GM23248 (cell line): ENCODE data around the gene SMG9. TPM values are rescaled to one million over a fixed set of nuclear protein-coding genes. Genes with fewer than 3 reads are reported as not detected.
"Not testable (repeated sequence)": the region's sequence is repeated elsewhere in the genome, so short reads cannot be mapped to it uniquely, and the experiment has no call there.

Experiments
- DNase-seq: peaks from one replicate; pipeline ENCODE4 v3.0.0-alpha.2; 2015
- H2AFZ ChIP-seq: fragments of 200-600 bp; sonication (generic); 2 replicates; pipeline ENCODE4 v1.6.1; 2016; ENCODE audit warnings: antibody characterized with exemption
- H3F3A ChIP-seq: fragments of 200-600 bp; sonication (generic); 2 replicates; pipeline ENCODE4 v1.6.1; 2016; ENCODE audit warnings: mild to moderate bottlenecking, antibody characterized with exemption, mixed run types; ENCODE audit not compliant: insufficient read depth
- H3K27ac ChIP-seq: fragments of 200-600 bp; sonication (generic); 2 replicates; pipeline ENCODE4 v1.5.1; 2016; ENCODE audit warnings: mild to moderate bottlenecking
- H3K27me3 ChIP-seq: fragments of 200-600 bp; sonication (generic); replicated peaks from 2 replicates; pipeline ENCODE4 v1.6.1; 2016; ENCODE audit warnings: mild to moderate bottlenecking; ENCODE audit not compliant: insufficient read depth
- H3K36me3 ChIP-seq: fragments of 200-600 bp; sonication (generic); 2 replicates; pipeline ENCODE4 v1.6.1; 2016; ENCODE audit warnings: low read depth, mild to moderate bottlenecking
- H3K4me1 ChIP-seq: fragments of 200-600 bp; sonication (generic); 2 replicates; pipeline ENCODE4 v1.6.1; 2016; ENCODE audit warnings: mild to moderate bottlenecking; ENCODE audit not compliant: insufficient read depth
- H3K4me2 ChIP-seq: fragments of 200-600 bp; sonication (generic); one replicate; pipeline ENCODE4 v1.6.1; 2016; ENCODE audit warnings: mild to moderate bottlenecking; ENCODE audit not compliant: unreplicated experiment
- H3K4me3 ChIP-seq: fragments of 200-600 bp; sonication (generic); 2 replicates; pipeline ENCODE4 v1.5.1; 2016; ENCODE audit warnings: mild to moderate bottlenecking
- H3K79me2 ChIP-seq: fragments of 200-600 bp; sonication (generic); 2 replicates; pipeline ENCODE4 v1.6.1; 2016; ENCODE audit warnings: mild to moderate bottlenecking; ENCODE audit not compliant: insufficient read depth
- H3K9ac ChIP-seq: fragments of 200-600 bp; sonication (generic); 2 replicates; pipeline ENCODE4 v1.6.1; 2016; ENCODE audit warnings: mild to moderate bottlenecking
- H3K9me2 ChIP-seq: fragments of 200-600 bp; sonication (generic); 2 replicates; pipeline ENCODE4 v1.6.1; 2016; ENCODE audit warnings: mixed run types, mild to moderate bottlenecking, moderate library complexity; ENCODE audit not compliant: insufficient read depth
- H3K9me3 ChIP-seq: fragments of 200-600 bp; sonication (generic); one replicate; pipeline ENCODE4 v1.6.1; 2017; ENCODE audit warnings: low read depth
- H4K20me1 ChIP-seq: fragments of 200-600 bp; sonication (generic); 2 replicates; pipeline ENCODE4 v1.6.0; 2016; ENCODE audit not compliant: insufficient read depth
- EZH2 ChIP-seq: fragments of 200-600 bp; sonication (generic); IDR thresholded peaks from 2 replicates; pipeline ENCODE4 v1.6.1; 2018; ENCODE audit warnings: antibody characterized with exemption, mild to moderate bottlenecking; ENCODE audit not compliant: insufficient read depth, poor library complexity, severe bottlenecking
- EZH2phosphoT487 ChIP-seq: fragments of 200-600 bp; sonication (generic); IDR thresholded peaks from 2 replicates; pipeline ENCODE4 v1.6.1; 2018; ENCODE audit warnings: antibody characterized with exemption, moderate library complexity, mild to moderate bottlenecking, low read depth; ENCODE audit not compliant: insufficient read depth
- WGBS, 2 experiments: methylation state at CpG; one replicate each; pipeline ENCODE4 v1.1.6; 2015 to 2017; ENCODE audit warnings: low lambda C conversion rate in 2 of 2, low coverage in 1 of 2; ENCODE audit errors: missing lambda C conversion rate in 2 of 2; 5-methylcytosine and 5-hydroxymethylcytosine counted together
- in situ Hi-C: fragments of 300-500 bp; cut with MboI; formaldehyde crosslinking; loops from 2 replicates; pipeline ENCODE4 v1.15.0; 2020
- polyA plus RNA-seq: library from polyadenylated mRNA; unstranded; fragments of >200 nt; fragmentation: Nextera tagmentation; extraction: Ambion mirVana; gene quantifications from 2 replicates; pipeline ENCODE4 v1.2.1, GENCODE V29; 2016
- total RNA-seq: library from RNA; depleted of rRNA; stranded (reverse); fragments of >200 nt; shearing (Covaris generic); gene quantifications from 2 replicates; pipeline ENCODE4 v1.2.3, GENCODE V29; 2014; rRNA removed

Gene SMG9
- total and polyA plus RNA-seq, 2 experiments from 2014 or later, result 13.0 to 23.2 TPM

DNA sequence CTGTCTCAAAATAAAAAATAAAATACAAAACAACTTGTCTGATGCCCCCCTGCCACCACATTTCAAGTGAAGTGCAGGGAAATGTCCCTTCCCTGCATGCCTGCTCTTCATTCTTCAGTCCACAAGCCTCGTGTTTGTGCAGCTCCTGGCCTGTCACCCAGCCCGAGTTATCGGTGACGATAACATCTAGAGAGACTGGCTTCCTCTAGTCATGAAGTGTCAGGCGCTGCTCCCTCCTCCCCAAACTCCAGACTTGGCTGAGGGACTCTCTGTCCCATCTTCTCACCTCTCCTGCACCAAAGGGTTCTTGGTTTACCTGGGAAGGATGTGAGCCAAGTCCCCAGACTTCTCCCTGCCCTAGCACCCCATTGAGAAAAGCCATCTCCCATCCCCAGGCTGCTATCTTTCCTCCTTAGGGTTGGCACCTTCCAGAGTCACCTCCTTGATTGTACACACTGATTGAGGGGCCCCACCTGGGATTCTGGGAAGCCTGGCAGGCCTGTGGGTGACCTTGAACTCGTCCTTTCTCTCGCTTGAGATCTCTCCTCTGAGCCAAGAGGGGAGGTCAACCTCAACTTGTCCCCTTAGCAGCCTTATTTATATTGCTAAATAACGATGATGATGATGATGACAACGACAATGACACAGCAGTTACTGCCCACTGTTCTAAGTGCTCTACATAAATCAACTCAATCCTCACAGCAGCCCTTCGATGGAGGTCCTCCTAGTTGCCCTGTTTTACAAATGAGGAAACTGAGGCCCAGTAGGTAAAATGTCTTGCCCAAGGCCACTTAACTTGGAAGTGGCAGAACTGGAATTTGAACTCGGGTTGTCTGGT, 71.7 kb downstream of the SMG9 start:
- Histone ChIP-seq H3K9ac (no peak overlapping the region), H3K27me3 (no peaks in the 10 kb centered on the region), H3K4me3 (no peak overlapping the region), H3F3A (no peaks in the 10 kb centered on the region), H2AFZ (no peak overlapping the region), H3K36me3 (no peaks in the 10 kb centered on the region), H3K4me1 (no peaks in the 10 kb centered on the region), H3K79me2 (no peaks in the 10 kb centered on the region), H3K4me2 (no peak overlapping the region), H4K20me1 (no peaks in the 10 kb centered on the region), H3K9me2 (no peaks in the 10 kb centered on the region), H3K27ac (no peak overlapping the region), H3K9me3 (no peaks in the 10 kb centered on the region)
- in situ Hi-C loops, result no loop called here
- no peak for TF ChIP-seq EZH2
- no peak for TF ChIP-seq EZH2phosphoT487
- WGBS, 2 experiments, result 55 to 61% methylated on average over 11 of the region's 11 CpGs
- no peak for DNase-seq

DNA sequence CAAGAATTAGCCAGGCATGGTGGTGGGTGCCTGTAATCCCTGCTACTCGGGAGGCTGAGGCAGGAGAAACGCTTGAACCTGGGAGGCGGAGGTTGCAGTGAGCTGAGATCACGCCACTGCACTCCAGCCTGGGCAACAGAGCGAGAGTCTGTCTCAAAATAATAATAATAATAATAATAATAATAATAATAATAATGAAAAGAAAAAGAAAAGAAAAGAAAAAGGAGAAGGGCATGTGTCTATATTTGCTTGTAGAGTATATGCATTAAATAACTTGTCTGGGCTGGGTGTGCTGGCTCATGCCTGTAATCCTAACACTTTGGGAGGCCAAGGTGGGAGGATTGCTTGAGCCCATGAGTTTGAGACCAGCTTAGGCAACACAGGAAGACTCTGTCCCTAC, 72.5 kb downstream of the SMG9 start:
- in situ Hi-C loops, H3K4me2 ChIP-seq, H3F3A ChIP-seq, H3K79me2 ChIP-seq, H3K9ac ChIP-seq, H3K4me3 ChIP-seq, H3K27ac ChIP-seq, H3K4me1 ChIP-seq, H2AFZ ChIP-seq, H3K36me3 ChIP-seq, DNase-seq, H3K27me3 ChIP-seq, H3K9me2 ChIP-seq, H4K20me1 ChIP-seq, H3K9me3 ChIP-seq: not testable (repeated sequence)
- 91 to 92% methylated on average over 5 of the region's 5 CpGs for WGBS, 2 experiments

DNA sequence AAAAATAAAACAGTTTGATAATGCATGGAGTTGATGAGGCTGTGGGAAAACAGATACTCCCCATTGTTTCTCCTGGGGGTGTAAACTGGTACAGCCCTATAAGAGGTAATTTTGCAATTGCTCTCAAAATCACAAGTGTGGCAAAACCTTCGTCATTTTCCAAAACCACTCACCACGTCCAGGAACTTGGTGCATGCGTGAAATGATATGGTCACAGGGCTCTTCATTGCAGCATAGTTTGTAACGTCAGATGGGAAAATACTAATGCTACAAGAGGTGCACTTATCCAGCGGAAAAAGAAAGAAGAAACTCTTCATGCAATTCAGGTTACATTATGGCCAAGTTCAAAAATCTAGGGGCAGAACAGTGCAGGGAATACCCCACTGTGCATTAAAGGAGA, 72.9 kb downstream of the SMG9 start:
- H3K36me3 ChIP-seq, result no peaks in the 10 kb centered on the region
- no peak for DNase-seq
- in situ Hi-C loops, result no loop called here
- 67 to 70% methylated on average over 5 of the region's 5 CpGs for WGBS, 2 experiments
- no peaks in the 10 kb centered on the region for H3K4me1 ChIP-seq
- no peak overlapping the region for H2AFZ ChIP-seq
- H3K4me2 ChIP-seq, result no peak overlapping the region
- no peak overlapping the region for H3K27ac ChIP-seq
- no peaks in the 10 kb centered on the region for H3K79me2 ChIP-seq
- no peaks in the 10 kb centered on the region for H3K9me2 ChIP-seq
- H3K9me3 ChIP-seq, result no peaks in the 10 kb centered on the region
- no peak overlapping the region for H3K4me3 ChIP-seq
- H3K27me3 ChIP-seq, result no peaks in the 10 kb centered on the region
- H3K9ac ChIP-seq, result no peak overlapping the region
- no peaks in the 10 kb centered on the region for H3F3A ChIP-seq
- no peaks in the 10 kb centered on the region for H4K20me1 ChIP-seq
- TF ChIP-seq EZH2 (no peak), EZH2phosphoT487 (no peak)

DNA sequence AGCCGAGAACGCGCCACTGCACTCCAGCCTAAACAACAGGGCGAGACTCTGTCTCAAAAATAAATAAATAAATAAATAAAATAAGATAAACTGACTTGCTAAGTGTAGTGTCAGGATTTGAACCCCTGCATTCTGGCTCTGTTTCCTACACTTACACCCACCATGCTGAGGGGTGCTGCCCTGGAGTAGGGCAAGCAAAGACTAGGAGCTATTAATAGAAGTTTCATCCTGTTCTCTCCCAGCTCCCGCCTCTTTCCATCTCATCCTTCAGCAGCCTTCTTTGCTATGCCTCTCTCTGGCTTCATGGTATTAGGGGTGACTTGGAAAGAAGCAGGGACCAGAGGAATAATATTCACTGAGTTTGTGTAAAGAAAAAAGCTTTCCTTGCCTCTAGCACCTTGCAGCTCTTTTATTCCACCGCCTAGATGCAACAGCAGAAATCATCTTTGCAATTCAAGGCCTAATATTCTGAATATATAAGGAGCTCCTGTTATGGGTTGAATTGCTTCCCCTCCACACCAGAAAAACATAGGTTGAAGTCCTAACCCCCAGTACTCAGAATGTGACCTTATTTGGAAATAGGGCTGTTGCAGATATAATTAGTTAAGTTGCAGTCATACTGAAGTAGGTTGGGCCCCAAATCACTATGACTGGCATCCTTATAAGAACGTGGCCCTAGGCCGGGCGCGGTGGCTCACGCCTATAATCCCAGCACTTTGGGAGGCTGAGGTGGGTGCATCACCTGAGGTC, 76.1 kb downstream of the SMG9 start:
- no peak overlapping the region for H2AFZ ChIP-seq
- no peaks in the 10 kb centered on the region for H3K9me2 ChIP-seq
- DNase-seq, result no peak
- H3K9ac ChIP-seq, result no peak overlapping the region
- H3F3A ChIP-seq, result no peaks in the 10 kb centered on the region
- TF ChIP-seq EZH2phosphoT487, result no peak
- no peak for TF ChIP-seq EZH2
- H3K9me3 ChIP-seq, result no peaks in the 10 kb centered on the region
- no peaks in the 10 kb centered on the region for H4K20me1 ChIP-seq
- WGBS, 2 experiments, result 91 to 92% methylated on average over 11 of the region's 11 CpGs
- no peak overlapping the region for H3K4me3 ChIP-seq
- no peaks in the 10 kb centered on the region for H3K36me3 ChIP-seq
- in situ Hi-C loops, result no loop called here
- H3K4me1 ChIP-seq, result peaks cover 11% of the 10 kb centered on the region
- H3K79me2 ChIP-seq, result no peaks in the 10 kb centered on the region
- no peak overlapping the region for H3K27ac ChIP-seq
- no peak overlapping the region for H3K4me2 ChIP-seq
- H3K27me3 ChIP-seq, result no peaks in the 10 kb centered on the region

Other genes with a start within 250 kb of the SMG9 start
- gene ETHE1, start 227.8 kb downstream of the SMG9 start, total RNA-seq, result 71.1 and 100.0 TPM in 2 replicates
- 70.8 and 75.4 TPM in 2 replicates for gene ETHE1, start 227.8 kb downstream of the SMG9 start, polyA plus RNA-seq
- gene ZNF575, start 221.8 kb downstream of the SMG9 start, total RNA-seq, result 0.22 TPM in 1 of 2 replicates, not detected in the other
- gene ZNF575, start 221.8 kb downstream of the SMG9 start, polyA plus RNA-seq, result 3.1 and 3.9 TPM in 2 replicates
- 26.7 and 28.0 TPM in 2 replicates for gene XRCC1, start 179.4 kb downstream of the SMG9 start, total RNA-seq
- 26.7 and 32.4 TPM in 2 replicates for gene XRCC1, start 179.4 kb downstream of the SMG9 start, polyA plus RNA-seq
- gene PINLYP, start 179.2 kb downstream of the SMG9 start, total RNA-seq, result 1.8 TPM in 1 of 2 replicates, not detected in the other
- gene PINLYP, start 179.2 kb downstream of the SMG9 start, polyA plus RNA-seq, result 1.3 and 2.5 TPM in 2 replicates
- 19.9 and 25.5 TPM in 2 replicates for gene IRGQ, start 158.8 kb downstream of the SMG9 start, total RNA-seq
- 5.7 and 6.0 TPM in 2 replicates for gene IRGQ, start 158.8 kb downstream of the SMG9 start, polyA plus RNA-seq
- 11.7 and 14.4 TPM in 2 replicates for gene ZNF576, start 158.4 kb downstream of the SMG9 start, total RNA-seq
- gene ZNF576, start 158.4 kb downstream of the SMG9 start, polyA plus RNA-seq, result 19.3 and 22.2 TPM in 2 replicates
- not detected in 2 replicates for gene SRRM5, start 142.9 kb downstream of the SMG9 start, total RNA-seq
- gene SRRM5, start 142.9 kb downstream of the SMG9 start, polyA plus RNA-seq, result not detected in 2 replicates
- gene ZNF428, start 135.3 kb downstream of the SMG9 start, total RNA-seq, result 24.0 and 36.0 TPM in 2 replicates
- gene ZNF428, start 135.3 kb downstream of the SMG9 start, polyA plus RNA-seq, result 25.6 and 29.7 TPM in 2 replicates
- gene CADM4, start 115.1 kb downstream of the SMG9 start, total RNA-seq, result 1.0 and 1.7 TPM in 2 replicates
- gene CADM4, start 115.1 kb downstream of the SMG9 start, polyA plus RNA-seq, result 0.14 and 0.27 TPM in 2 replicates
- gene PLAUR, start 84.8 kb downstream of the SMG9 start, total RNA-seq, result 100 and 118 TPM in 2 replicates
- gene PLAUR, start 84.8 kb downstream of the SMG9 start, polyA plus RNA-seq, result 125 and 139 TPM in 2 replicates
- gene IRGC, start 38.9 kb downstream of the SMG9 start, total RNA-seq, result not detected in 2 replicates
- gene IRGC, start 38.9 kb downstream of the SMG9 start, polyA plus RNA-seq, result not detected in 2 replicates
- gene KCNN4, start 26.0 kb upstream of the SMG9 start, total RNA-seq, result 8.7 and 13.7 TPM in 2 replicates
- 9.4 and 11.9 TPM in 2 replicates for gene KCNN4, start 26.0 kb upstream of the SMG9 start, polyA plus RNA-seq
- 0.32 and 0.76 TPM in 2 replicates for gene LYPD5, start 47.5 kb upstream of the SMG9 start, total RNA-seq
- gene LYPD5, start 47.5 kb upstream of the SMG9 start, polyA plus RNA-seq, result 1.1 and 1.4 TPM in 2 replicates
- gene ZNF283, start 72.4 kb upstream of the SMG9 start, total RNA-seq, result 12.1 and 14.2 TPM in 2 replicates
- gene ZNF283, start 72.4 kb upstream of the SMG9 start, polyA plus RNA-seq, result 4.6 and 5.4 TPM in 2 replicates
- 4.2 and 4.5 TPM in 2 replicates for gene ZNF404, start 129.0 kb upstream of the SMG9 start, total RNA-seq
- 4.2 and 6.0 TPM in 2 replicates for gene ZNF404, start 129.0 kb upstream of the SMG9 start, polyA plus RNA-seq
- gene ZNF45, start 180.3 kb upstream of the SMG9 start, total RNA-seq, result 8.9 and 13.0 TPM in 2 replicates
- gene ZNF45, start 180.3 kb upstream of the SMG9 start, polyA plus RNA-seq, result 7.7 and 8.5 TPM in 2 replicates
- 3.8 and 7.8 TPM in 2 replicates for gene ZNF221, start 196.3 kb upstream of the SMG9 start, total RNA-seq
- 1.6 and 1.9 TPM in 2 replicates for gene ZNF221, start 196.3 kb upstream of the SMG9 start, polyA plus RNA-seq
- 6.8 and 13.7 TPM in 2 replicates for gene ZNF155, start 229.2 kb upstream of the SMG9 start, total RNA-seq
- gene ZNF155, start 229.2 kb upstream of the SMG9 start, polyA plus RNA-seq, result 4.0 and 5.2 TPM in 2 replicates
- gene ZNF230, start 248.0 kb upstream of the SMG9 start, total RNA-seq, result 1.9 and 3.9 TPM in 2 replicates
- gene ZNF230, start 248.0 kb upstream of the SMG9 start, polyA plus RNA-seq, result 2.2 and 2.7 TPM in 2 replicates